ENCODE measurements around the gene OLFML2A.

DNA sequence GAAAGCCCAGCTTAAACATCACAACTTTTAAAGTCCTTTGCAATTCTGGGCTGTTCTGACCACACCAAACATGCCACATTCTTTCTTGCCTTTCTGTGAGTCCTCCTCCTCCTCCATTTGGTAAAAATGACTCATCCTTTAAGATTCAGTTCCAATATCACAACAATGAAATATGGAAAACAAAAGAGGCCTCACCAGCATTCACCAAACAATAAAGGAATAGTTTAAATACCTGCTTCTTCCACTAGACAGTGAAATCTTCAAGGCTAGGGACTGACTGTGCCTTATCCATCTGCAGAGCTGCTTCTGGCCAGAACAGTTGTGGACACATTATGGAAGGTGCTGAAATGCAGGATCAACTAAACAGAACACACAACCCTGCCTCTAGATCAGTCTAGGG, 41.8 kb upstream of the OLFML2A start:
- TF ChIP-seq GATA2 (IDR thresholded peaks at IDR 0.05; ENCODE audit: low read depth, low read length) = no peak
- TF ChIP-seq GATA3 (IDR thresholded peaks at IDR 0.05; ENCODE audit: low read depth, low read length) = no peak
